Measurements from ENCODE around the gene GRIK4.
A peak's percentile ranks its signal among the peaks of the same experiment; 100 is the strongest.

DNA sequence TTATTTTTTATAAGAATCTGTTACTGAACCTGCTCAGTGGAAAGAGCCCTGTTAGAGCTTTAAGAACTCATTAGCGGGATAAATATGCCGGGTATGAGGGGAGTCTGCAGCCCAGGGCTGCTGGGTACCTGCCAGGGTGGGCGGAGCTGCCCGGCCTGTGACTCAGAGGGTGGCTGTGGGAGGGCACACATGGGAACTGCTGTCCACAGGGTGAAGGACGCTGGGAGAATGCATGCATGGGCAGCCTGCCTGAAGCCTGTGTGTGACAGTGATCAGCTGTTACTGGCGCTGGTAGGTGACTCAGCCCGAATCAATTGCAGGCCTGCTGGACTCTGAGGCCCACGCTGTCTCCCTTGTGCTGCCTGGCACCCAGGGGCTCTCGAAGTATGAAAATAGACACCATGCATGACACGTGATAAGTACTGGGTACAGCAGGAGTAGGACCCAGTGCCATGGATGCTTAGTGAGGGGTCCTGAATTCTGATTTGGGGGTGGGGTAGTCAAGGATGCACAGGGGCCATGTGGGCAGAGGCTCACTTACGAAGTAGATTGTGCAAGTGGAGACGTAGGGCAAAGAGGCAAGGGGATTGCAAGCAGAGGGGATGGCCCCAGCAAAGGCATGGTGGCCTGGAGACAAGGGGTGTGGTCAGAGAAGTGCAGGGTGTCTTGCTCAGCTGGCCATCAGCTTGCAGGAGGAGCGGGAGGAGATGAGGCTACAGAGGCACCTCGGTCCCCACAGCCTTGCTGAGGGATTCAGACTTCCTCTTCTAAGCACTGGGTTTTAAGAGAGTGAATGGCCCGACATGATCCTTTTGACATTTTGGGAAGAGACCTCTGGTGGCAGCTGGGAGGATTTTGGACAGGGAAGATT lies 36.5 kb downstream of the GRIK4 start:
- TF ChIP-seq, protein P1, sequence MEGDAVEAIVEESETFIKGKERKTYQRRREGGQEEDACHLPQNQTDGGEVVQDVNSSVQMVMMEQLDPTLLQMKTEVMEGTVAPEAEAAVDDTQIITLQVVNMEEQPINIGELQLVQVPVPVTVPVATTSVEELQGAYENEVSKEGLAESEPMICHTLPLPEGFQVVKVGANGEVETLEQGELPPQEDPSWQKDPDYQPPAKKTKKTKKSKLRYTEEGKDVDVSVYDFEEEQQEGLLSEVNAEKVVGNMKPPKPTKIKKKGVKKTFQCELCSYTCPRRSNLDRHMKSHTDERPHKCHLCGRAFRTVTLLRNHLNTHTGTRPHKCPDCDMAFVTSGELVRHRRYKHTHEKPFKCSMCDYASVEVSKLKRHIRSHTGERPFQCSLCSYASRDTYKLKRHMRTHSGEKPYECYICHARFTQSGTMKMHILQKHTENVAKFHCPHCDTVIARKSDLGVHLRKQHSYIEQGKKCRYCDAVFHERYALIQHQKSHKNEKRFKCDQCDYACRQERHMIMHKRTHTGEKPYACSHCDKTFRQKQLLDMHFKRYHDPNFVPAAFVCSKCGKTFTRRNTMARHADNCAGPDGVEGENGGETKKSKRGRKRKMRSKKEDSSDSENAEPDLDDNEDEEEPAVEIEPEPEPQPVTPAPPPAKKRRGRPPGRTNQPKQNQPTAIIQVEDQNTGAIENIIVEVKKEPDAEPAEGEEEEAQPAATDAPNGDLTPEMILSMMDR (IDR thresholded peaks at IDR 0.05 in 2 of 3, conservative IDR thresholded peaks at IDR 0.05 in 1 of 3; ENCODE audit: insufficient read depth in 2 of 3, low read depth in 1 of 3, low read length in 3 of 3): peak in 2 of 3 experiments; percentile 29 to 32; a peak in 3 of 6 replicates
- TF ChIP-seq, protein P2, sequence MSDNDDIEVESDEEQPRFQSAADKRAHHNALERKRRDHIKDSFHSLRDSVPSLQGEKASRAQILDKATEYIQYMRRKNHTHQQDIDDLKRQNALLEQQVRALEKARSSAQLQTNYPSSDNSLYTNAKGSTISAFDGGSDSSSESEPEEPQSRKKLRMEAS (CRISPR knock-in tag; IDR thresholded peaks at IDR 0.05): no peak

Measured in K562 (cell line).